Neutrophil (primary cell): ENCODE measurements around the gene FAM3B.

Experiments used
- H3K27ac ChIP-seq: fragments of 200-600 bp; sonication (generic); 2 replicates; pipeline ENCODE4 v1.5.1; 2016; ENCODE audit warnings: mild to moderate bottlenecking, moderate library complexity
- H3K27me3 ChIP-seq: fragments of 200-600 bp; sonication (generic); 2 replicates; pipeline ENCODE4 v1.6.0; 2016; ENCODE audit warnings: mild to moderate bottlenecking
- H3K36me3 ChIP-seq: fragments of 200-600 bp; sonication (generic); 2 replicates; pipeline ENCODE4 v1.5.1; 2017
- H3K4me1 ChIP-seq, 2 experiments: fragments of 200-600 bp in 1 of 2; sonication (generic) in 1 of 2; 1 replicate in 1 of 2; 2 replicates in 1 of 2; pipeline versions ENCODE4 v1.5.1 to v1.6.1; 2013 to 2016; ENCODE audit warnings: low read depth in 1 of 2, low read length in 1 of 2, mild to moderate bottlenecking in 1 of 2, moderate library complexity in 1 of 2; ENCODE audit not compliant: control insufficient read depth in 1 of 2, insufficient read depth in 1 of 2
- H3K4me3 ChIP-seq, 2 experiments: fragments of 200-600 bp in 1 of 2; sonication (generic) in 1 of 2; 1 replicate in 1 of 2; 2 replicates in 1 of 2; pipeline ENCODE4 v1.5.1; 2013 to 2016; ENCODE audit warnings: low read depth in 1 of 2, low read length in 1 of 2, mild to moderate bottlenecking in 1 of 2, moderate library complexity in 1 of 2
- H3K9me3 ChIP-seq: fragments of 200-600 bp; sonication (generic); 2 replicates; pipeline ENCODE4 v1.5.1; 2016
- TF ChIP-seq, protein P1 (sequence below): fragments of 200-600 bp; sonication (generic); IDR thresholded peaks from 2 replicates; pipeline ENCODE4 v1.5.1; 2016; ENCODE audit warnings: antibody characterized with exemption

Gene FAM3B, protein sequence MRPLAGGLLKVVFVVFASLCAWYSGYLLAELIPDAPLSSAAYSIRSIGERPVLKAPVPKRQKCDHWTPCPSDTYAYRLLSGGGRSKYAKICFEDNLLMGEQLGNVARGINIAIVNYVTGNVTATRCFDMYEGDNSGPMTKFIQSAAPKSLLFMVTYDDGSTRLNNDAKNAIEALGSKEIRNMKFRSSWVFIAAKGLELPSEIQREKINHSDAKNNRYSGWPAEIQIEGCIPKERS

DNA sequence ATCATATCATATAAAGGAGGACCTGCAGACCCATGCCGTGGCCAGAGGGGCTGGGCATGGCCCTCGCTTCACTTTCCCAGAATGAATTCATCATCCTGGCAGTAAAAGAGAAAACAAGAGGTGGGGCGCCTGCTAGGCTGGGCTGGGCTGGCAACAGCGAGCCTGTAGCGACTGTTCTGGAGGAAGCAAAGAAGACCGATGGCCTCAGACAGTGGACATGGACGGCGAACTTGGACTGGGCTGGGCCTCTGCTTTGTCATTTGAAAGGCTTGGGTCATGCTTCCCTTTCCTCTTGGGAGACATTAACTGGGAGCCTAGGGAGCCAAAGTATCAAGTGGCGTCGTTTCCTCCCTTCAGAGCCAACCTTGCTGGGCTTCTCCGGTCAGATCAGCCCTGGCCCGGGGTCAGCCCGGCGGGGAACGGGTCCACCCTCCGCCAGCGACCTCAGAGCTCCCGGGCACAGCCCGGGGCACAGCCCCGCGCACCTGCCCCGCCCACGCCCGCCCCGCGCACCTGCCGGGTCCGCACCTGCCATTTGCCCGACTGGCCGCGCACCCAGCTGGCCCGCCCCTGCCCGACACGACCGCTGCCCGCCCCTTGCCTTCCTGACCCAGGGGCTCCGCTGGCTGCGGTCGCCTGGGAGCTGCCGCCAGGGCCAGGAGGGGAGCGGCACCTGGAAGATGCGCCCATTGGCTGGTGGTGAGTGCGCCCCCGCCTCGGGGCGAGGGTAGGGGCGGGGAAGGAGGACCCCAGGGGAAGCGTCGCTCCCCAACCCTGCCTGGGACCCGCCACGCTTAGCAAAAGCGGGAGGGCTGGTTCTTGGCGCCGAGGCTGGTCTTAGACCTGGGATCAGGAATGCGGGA lies at the start of gene FAM3B:
Gene FAM3B, plus strand, starts transcription at position 602 of the 863 bp plus-strand sequence. Its CDS starts 79 bp downstream, at position 681.
- Histone ChIP-seq H3K9me3 (no peaks in the 10 kb centered on the region), H3K4me1 (peaks cover 0 to 4% of the 10 kb centered on the region in 2 experiments), H3K27me3 (peaks cover 88% of the 10 kb centered on the region), H3K36me3 (no peaks in the 10 kb centered on the region), H3K27ac (no peak within 1 kb of the TSS), H3K4me3 (peak within 1 kb of the TSS; percentile 18 to 23)
- TF ChIP-seq, protein P1, sequence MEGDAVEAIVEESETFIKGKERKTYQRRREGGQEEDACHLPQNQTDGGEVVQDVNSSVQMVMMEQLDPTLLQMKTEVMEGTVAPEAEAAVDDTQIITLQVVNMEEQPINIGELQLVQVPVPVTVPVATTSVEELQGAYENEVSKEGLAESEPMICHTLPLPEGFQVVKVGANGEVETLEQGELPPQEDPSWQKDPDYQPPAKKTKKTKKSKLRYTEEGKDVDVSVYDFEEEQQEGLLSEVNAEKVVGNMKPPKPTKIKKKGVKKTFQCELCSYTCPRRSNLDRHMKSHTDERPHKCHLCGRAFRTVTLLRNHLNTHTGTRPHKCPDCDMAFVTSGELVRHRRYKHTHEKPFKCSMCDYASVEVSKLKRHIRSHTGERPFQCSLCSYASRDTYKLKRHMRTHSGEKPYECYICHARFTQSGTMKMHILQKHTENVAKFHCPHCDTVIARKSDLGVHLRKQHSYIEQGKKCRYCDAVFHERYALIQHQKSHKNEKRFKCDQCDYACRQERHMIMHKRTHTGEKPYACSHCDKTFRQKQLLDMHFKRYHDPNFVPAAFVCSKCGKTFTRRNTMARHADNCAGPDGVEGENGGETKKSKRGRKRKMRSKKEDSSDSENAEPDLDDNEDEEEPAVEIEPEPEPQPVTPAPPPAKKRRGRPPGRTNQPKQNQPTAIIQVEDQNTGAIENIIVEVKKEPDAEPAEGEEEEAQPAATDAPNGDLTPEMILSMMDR: no peak

DNA sequence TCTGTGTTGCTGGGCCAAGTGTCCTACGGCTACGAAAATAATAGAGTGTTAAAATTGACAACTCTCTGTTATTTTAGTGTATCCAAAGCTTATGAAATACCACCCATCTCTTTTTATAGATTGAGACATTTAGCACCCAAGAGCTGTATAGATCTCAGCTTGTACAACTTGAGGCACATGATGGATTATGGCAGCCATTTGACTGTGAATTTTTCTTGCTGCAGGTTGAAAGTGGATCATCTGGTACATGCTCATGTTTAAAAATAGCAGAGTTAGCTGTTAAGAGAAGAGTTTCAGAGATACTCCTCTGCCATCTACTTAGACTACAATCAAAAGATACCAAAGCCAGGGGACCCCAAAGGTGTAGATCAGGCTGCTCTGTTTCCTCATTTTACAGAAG lies 49.3 kb upstream of the FAM3B start:
- H3K4me3 ChIP-seq: no peak overlapping the region
- TF ChIP-seq, protein P1: no peak
- no peak overlapping the region for H3K27ac ChIP-seq
- H3K36me3 ChIP-seq: no peaks in the 10 kb centered on the region
- no peaks in the 10 kb centered on the region for H3K27me3 ChIP-seq
- no peaks in the 10 kb centered on the region for H3K9me3 ChIP-seq
- no peaks in the 10 kb centered on the region for H3K4me1 ChIP-seq

DNA sequence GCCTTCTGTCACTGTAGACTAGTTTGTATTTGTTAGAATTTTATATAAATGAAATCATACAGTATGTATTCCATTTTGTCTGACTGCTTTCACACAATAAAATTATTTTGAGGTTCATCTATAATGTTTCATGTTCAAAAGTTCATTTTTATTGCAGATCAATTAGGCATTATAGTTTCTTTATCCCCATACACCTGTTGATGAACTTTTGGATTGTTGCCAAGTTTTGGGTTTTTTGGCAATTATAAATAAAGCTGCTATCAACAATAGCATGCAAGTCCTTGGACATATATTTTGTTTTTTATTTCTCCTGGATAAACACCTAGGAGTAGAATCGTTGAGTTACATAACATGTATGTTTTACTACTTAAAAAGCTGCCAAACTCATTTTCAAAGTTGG lies 47.1 kb upstream of the FAM3B start:
- Histone ChIP-seq H3K9me3 (no peaks in the 10 kb centered on the region), H3K36me3 (no peaks in the 10 kb centered on the region)
- TF ChIP-seq, protein P1: no peak

DNA sequence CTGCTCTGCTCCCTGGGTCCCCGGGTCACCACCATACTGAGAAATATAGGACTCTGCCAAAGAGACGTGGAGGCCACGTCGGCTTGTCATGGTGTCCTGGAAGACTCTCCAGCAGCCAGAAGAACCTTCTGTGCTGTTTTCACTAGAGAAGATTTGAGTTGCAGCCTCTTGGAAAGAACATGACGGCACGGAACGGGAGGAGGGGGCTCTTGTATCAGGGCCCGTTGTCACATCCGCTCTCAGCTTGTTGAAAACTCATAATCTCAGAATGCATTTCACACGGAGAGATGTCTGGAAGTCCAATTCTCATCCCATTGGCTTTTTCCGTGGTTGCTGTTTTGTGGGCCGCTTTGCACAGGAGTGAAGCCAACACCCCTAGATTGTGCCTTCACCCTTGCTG lies 39.4 kb upstream of the FAM3B start:
- Histone ChIP-seq H3K27ac (no peak overlapping the region), H3K36me3 (no peaks in the 10 kb centered on the region), H3K4me3 (no peak overlapping the region), H3K9me3 (no peaks in the 10 kb centered on the region), H3K27me3 (peaks cover 23% of the 10 kb centered on the region), H3K4me1 (no peaks in the 10 kb centered on the region)
- TF ChIP-seq, protein P1: no peak

More for the DNA sequence above, 47.1 kb upstream of the FAM3B start:
- H3K27ac ChIP-seq: no peak overlapping the region
- H3K4me1 ChIP-seq: no peaks in the 10 kb centered on the region
- no peak overlapping the region for H3K4me3 ChIP-seq
- no peaks in the 10 kb centered on the region for H3K27me3 ChIP-seq

DNA sequence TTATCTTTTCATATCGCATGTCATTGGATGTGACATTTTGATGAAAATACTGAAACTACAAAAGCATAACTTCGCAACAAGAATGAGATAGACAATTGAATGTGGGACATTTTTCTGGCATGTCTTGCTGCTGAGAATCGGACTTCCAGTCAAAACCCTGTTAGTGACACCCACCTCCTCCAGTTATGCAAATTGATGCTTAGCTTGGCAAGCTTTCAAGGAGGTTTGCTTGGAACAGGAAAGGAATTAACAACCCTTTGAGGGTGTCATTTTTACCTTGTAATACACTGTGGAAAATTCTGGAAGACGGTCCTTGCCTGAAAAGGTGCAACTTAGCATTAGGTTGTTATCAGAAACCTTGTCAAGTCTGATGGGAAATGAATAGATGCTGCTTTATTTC lies 38.8 kb upstream of the FAM3B start:
- no peaks in the 10 kb centered on the region for H3K4me1 ChIP-seq
- H3K27ac ChIP-seq: no peak overlapping the region
- H3K27me3 ChIP-seq: peaks cover 29% of the 10 kb centered on the region
- no peaks in the 10 kb centered on the region for H3K9me3 ChIP-seq
- TF ChIP-seq, protein P1: no peak
- no peak overlapping the region for H3K4me3 ChIP-seq
- H3K36me3 ChIP-seq: no peaks in the 10 kb centered on the region
